DMS153 (cell line): Measurements from ENCODE around the gene FDX2.
"Not testable (repeated sequence)": the region's sequence is repeated elsewhere in the genome, so short reads cannot be mapped to it uniquely, and the experiment has no call there.

Source experiments
- DNase-seq: peaks from one replicate; lab custom pipeline; 2025; lab: John Stamatoyannopoulos, UW

Gene FDX2

GRCh38 chr19:10284065-10284959, 31.5 kb downstream of the FDX2 start:
- DNase-seq, result no peak

- DNase-seq, result no peak
These were observed 32.3 kb downstream of the FDX2 start for GRCh38 chr19:10283301-10284064.

- not testable (repeated sequence) for DNase-seq
These were observed 33.8 kb downstream of the FDX2 start for GRCh38 chr19:10282043-10282442.

- DNase-seq, result no peak
These were observed 35.9 kb downstream of the FDX2 start for GRCh38 chr19:10279737-10280442.

- DNase-seq, result no peak
These were observed 36.9 kb downstream of the FDX2 start for GRCh38 chr19:10278935-10279334.

- no peak for DNase-seq
These were observed 37.8 kb downstream of the FDX2 start for GRCh38 chr19:10277795-10278589.

GRCh38 chr19:10274589-10274988, 41.2 kb downstream of the FDX2 start:
- DNase-seq, result no peak

- DNase-seq, result no peak
These were observed 44.2 kb downstream of the FDX2 start for GRCh38 chr19:10271543-10272086.

GRCh38 chr19:10270616-10271394, 45.0 kb downstream of the FDX2 start, which contains the start of gene ICAM1:
TSS of gene ICAM1 (plus strand) at chr19:10271120. CDS start at chr19:10271160, 40 bp downstream.
- peak; percentile 52 for DNase-seq

- no peak for DNase-seq
These were observed 45.6 kb downstream of the FDX2 start for GRCh38 chr19:10270180-10270615.

GRCh38 chr19:10269333-10270179, 46.3 kb downstream of the FDX2 start:
- peak; percentile 11 for DNase-seq

- no peak for DNase-seq
These were observed 47.7 kb downstream of the FDX2 start for GRCh38 chr19:10268071-10268470.

- DNase-seq, result no peak
These were observed 49.1 kb downstream of the FDX2 start for GRCh38 chr19:10266706-10267105.

- DNase-seq, result no peak
These were observed 53.0 kb downstream of the FDX2 start for GRCh38 chr19:10262771-10263170.

GRCh38 chr19:10260141-10260584, 55.7 kb downstream of the FDX2 start:
- DNase-seq, result peak; percentile 15
